Measurements from ENCODE around the gene PDLIM5.

GRCh38 chr4:94511591-94511990 is 59.8 kb downstream of the PDLIM5 start:
- TF ChIP-seq, protein P1, sequence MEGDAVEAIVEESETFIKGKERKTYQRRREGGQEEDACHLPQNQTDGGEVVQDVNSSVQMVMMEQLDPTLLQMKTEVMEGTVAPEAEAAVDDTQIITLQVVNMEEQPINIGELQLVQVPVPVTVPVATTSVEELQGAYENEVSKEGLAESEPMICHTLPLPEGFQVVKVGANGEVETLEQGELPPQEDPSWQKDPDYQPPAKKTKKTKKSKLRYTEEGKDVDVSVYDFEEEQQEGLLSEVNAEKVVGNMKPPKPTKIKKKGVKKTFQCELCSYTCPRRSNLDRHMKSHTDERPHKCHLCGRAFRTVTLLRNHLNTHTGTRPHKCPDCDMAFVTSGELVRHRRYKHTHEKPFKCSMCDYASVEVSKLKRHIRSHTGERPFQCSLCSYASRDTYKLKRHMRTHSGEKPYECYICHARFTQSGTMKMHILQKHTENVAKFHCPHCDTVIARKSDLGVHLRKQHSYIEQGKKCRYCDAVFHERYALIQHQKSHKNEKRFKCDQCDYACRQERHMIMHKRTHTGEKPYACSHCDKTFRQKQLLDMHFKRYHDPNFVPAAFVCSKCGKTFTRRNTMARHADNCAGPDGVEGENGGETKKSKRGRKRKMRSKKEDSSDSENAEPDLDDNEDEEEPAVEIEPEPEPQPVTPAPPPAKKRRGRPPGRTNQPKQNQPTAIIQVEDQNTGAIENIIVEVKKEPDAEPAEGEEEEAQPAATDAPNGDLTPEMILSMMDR (IDR thresholded peaks at IDR 0.05) = no peak
- TF ChIP-seq POLR2AphosphoS5 (IDR thresholded peaks at IDR 0.05; ENCODE audit: low read depth, low read length) (no peak), TCF7L2 (IDR thresholded peaks at IDR 0.05; ENCODE audit: low read depth, low read length) (no peak), SIN3A (IDR thresholded peaks at IDR 0.05; ENCODE audit: borderline replicate concordance, insufficient read depth, low read depth, low read length) (no peak)
- TF ChIP-seq, protein P2, sequence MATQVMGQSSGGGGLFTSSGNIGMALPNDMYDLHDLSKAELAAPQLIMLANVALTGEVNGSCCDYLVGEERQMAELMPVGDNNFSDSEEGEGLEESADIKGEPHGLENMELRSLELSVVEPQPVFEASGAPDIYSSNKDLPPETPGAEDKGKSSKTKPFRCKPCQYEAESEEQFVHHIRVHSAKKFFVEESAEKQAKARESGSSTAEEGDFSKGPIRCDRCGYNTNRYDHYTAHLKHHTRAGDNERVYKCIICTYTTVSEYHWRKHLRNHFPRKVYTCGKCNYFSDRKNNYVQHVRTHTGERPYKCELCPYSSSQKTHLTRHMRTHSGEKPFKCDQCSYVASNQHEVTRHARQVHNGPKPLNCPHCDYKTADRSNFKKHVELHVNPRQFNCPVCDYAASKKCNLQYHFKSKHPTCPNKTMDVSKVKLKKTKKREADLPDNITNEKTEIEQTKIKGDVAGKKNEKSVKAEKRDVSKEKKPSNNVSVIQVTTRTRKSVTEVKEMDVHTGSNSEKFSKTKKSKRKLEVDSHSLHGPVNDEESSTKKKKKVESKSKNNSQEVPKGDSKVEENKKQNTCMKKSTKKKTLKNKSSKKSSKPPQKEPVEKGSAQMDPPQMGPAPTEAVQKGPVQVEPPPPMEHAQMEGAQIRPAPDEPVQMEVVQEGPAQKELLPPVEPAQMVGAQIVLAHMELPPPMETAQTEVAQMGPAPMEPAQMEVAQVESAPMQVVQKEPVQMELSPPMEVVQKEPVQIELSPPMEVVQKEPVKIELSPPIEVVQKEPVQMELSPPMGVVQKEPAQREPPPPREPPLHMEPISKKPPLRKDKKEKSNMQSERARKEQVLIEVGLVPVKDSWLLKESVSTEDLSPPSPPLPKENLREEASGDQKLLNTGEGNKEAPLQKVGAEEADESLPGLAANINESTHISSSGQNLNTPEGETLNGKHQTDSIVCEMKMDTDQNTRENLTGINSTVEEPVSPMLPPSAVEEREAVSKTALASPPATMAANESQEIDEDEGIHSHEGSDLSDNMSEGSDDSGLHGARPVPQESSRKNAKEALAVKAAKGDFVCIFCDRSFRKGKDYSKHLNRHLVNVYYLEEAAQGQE (IDR thresholded peaks at IDR 0.05; ENCODE audit: insufficient read depth in 1 of 2, low read depth in 2 of 2, low read length in 1 of 2) = no peak
